GM18520 (cell line): ENCODE measurements around the gene KCNMB2.

Experiments
- ATAC-seq: cut with Tn5 transposase; IDR thresholded peaks from one replicate; pipeline ENCODE4 v1.9.1; 2021; ENCODE audit not compliant: unreplicated experiment

The KCNMB2 gene

GRCh38 chr3:178802993-178803693, 266.9 kb downstream of the KCNMB2 start:
- no peak for ATAC-seq

DNA sequence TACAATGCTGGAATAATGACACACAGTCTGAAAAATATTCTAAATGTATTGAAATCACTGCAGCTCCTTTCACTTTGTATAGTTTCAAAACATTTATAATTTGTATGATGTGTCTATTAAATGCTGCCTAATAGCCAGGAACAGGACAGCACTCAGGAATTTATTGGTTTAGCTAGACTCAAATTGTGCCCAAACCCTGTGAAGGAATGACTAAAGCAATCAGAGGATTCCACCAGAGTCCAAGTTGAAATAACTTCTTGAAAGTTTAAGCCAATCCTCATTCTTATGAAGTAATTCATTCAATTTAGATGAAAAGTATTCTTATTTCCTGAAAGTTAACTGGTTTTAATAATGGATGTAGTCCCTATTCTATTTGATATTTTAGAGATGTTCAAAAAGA, 268.4 kb downstream of the KCNMB2 start:
- ATAC-seq: no peak

DNA sequence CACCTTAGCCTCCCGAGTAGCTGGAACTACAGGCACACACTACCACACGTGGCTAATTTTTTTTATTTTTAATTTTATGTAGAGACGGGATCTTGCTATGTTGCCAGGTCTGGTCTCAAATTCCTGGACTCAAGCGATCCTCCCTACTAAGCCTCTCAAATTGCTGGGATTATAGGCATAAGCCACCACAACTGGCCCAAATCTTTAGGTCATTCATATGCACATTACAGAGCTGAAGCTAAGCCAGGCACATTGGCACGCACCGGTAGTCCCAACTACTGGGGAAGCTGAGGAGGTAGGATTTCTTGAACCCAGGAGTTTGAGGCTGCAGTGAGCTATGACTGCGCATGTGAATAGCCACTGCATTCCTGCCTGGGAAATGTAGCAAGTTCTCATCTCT, 269.5 kb downstream of the KCNMB2 start:
- no peak for ATAC-seq

DNA sequence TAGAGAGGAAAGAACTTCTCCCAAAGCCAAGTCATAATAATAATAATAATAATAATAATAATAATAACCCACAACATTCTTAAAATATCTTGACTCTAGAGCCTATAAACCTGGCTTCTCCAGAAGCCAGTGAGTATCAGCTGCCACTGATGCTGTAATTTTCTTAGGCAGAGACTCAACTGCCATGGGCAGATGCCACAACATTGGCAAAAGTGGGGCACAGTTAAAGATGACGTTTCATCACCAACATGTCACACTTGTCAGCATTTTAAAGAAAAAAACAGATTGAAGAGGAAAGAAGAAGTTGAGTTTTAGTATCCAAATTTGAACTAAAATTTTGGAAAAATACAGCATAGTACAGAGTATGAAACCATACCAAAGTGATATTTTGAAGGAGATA, 270.4 kb downstream of the KCNMB2 start:
- ATAC-seq: no peak

DNA sequence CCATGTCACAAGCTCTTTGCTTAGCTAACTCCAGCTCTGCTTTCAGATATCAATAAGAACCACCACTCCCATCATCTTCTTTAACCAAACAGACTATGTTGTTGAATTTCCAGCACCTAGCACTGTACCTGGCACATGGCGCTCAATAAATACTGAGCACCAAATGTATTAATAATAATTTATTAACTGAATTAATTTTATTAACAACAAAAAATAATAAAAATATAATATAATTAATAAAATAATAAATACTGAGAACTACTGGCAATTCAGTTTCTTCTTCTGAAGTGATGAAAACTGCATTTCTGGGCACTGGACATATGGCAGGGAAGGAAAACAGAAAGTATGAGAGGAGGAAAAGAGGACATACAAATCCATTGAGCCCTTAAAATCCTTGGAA, 271.5 kb downstream of the KCNMB2 start:
- no peak for ATAC-seq

DNA sequence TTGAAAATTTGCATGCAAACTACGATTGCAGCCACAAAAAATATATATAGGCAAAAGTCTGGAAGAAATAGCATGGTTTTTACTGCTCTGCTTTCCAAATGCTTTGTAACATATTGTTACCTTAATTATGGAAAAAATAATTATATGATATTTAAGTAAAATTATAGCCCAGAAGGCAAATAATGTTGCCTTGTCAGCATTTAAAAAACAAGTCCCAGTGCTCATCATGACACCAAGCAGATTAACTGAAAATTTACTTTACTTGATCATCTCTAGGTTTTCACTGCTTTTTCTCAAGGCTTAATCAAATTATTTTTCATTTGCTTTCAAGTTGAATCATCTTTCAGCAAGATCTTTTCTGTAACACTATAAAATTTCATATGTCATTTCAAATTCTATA, 272.5 kb downstream of the KCNMB2 start:
- ATAC-seq: no peak

- ATAC-seq: no peak
These were observed 273.9 kb downstream of the KCNMB2 start for GRCh38 chr3:178810181-178810580.

GRCh38 chr3:178822722-178823121, 286.5 kb downstream of the KCNMB2 start:
- ATAC-seq: no peak

DNA sequence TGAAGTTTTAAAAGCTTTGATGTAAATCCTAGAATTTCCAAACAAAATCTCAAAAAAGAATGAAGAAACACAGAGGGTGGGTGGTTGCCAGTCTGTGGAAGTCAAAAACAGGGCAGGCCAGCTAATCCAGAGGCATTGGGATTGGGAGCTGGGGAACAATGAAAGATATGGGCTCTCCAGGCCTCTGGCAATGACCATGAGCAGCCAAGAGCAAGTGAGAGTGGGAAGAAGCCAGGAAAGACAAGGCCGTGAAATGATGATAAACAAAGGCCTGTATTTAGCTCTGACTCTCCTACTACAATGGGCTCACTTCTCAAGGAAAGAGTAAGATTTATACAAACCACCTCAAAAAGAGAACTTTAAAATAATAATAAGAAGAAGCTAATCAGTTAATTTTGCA, 286.9 kb downstream of the KCNMB2 start:
- no peak for ATAC-seq

DNA sequence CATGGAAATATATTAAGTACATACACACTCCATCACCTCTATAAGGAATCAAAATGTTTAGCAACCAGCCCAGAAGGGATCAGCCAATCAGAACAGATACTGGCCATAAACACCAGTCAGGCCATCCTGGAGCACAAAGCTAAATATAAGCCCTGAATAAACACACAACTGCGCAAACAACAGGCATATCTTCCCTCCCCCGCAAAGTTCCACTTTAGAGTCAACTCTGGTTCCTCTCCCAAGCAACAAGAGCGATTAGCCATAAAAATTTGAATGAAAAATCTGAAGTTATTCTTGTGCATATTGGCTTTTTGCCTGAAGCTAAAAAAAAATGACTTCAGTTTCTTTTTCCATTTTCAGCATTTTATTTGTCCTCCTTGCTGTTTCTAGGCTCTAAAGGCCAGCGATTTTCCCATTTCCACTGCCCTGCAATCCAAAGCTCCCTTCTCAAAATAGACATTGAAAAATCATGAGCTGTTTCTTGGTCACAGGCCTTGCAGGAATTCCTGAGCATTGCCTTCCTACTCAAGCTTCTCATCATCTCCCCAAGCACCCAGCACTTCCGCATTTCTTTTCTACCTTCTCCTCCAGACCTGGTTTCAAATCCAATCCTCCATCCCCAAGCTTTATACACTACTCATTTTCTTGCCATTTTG, 287.5 kb downstream of the KCNMB2 start:
- ATAC-seq: no peak

DNA sequence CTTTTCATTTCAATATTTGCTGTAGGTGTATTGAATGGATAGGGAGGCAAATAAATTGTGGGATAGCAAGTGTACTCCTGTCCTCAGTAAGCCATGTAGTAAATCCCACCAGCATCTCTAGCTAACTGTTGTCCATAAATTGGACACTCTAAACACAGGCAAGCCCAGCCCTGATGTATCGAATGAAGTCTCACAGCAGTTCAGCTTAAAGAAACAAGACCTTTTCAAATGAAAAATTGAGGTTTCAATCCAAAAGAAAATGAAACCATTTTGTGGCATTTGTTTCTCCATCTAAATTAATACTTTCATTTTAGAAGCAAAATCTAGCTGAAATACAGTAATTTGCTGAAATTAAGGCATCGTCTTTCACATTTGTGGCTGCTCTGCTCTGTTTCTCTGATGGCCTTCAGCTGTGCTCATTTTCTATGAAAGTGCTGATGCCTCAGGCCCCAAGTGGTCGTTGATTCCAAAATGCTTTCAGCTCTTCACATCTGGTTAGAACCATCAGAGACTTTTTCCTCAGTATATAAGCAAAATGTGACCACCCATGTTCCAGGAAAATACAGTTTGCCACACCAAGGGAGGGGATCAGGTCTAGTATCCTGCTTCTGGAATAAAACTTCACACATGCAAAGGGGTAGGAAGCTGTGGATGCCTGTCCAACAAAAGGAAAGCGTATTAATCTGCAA, 290.3 kb downstream of the KCNMB2 start:
- no peak for ATAC-seq

DNA sequence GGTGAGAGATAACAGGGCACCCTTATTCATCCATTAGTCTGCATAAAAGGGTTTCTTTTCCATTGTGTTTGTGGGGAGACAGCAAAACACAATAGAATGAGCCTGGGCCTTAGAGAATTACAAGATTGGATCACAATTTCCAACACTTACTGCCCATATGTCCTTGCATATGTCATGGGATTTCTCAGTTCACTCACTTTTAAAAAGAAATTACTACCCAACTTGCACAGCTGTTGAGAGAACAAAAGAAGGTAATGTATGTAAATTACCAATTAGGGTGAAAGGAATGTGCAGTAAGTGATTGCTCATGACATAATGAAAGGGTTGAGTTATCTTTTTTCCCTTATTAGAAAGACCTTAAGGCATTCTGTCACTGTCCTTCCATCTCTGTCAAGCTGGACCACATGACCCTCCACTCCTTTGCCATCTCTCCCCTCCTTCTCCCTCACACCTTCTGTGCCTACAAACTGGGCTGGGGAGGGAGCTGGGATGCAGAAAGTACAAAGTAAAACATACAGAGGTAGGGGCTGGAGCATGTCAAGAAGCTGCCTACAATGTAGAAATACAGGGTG, 291.1 kb downstream of the KCNMB2 start:
- ATAC-seq: no peak

DNA sequence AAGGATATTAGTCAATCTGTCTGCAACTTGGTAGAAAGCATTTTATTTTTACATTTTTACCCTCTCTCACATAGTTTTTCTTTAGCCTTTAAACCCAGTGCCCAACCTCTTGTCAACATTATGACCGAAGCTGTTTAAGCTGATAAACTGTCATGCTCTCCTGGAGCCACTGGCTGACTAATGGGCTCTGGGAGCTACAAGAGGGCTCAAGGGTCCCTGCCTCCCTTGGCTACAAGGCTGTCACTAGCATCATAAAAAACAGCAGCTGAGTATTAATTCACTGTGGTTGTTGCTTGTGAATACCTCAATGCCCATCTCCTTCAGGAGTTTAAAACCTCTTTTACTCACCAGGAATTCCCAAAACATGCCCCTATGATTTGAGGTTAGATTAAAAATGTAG, 297.5 kb downstream of the KCNMB2 start:
- no peak for ATAC-seq

- no peak for ATAC-seq
These were observed 298.8 kb downstream of the KCNMB2 start for GRCh38 chr3:178835033-178835432.

- no peak for ATAC-seq
These were observed 301.3 kb downstream of the KCNMB2 start for GRCh38 chr3:178837512-178837911.

DNA sequence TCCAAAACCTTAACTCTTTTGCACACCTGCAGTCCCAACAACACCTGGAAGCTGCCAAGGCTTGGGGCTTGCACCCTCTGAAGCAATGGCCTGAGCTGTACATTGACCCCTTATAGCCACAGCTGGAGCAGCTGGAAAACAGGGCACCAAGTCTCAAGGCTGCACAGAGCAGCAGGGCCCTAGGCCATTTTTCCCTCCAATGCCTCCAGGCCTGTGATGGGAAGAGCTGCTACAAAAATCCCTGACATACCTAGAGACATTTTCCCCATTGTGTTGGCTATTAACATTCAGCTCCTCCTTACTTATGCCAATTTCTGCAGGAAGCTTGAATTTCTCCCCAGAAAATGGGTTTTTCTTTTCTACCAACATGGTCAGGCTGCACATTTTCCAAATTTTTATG, 304.4 kb downstream of the KCNMB2 start:
- no peak for ATAC-seq

DNA sequence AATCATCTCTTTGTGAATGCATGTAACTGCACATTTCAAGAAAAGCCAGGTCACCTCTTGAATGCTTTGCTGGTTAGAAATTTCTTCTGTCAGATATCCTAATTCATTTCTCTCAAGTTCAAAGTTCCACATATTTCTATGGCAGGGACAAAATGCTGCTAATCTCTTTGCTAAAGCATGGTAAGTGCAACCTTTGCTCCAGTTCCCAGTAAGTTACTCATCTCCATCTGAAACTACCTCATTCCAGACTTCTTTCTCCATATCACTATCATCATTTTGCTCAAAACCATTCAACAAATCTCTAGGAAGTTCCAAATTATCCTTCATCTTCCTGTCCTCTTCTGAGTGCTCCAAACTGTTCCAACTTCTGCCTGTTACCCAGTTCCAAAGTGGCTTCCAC, 304.8 kb downstream of the KCNMB2 start:
- ATAC-seq: no peak

- ATAC-seq: no peak
These were observed 308.7 kb downstream of the KCNMB2 start for GRCh38 chr3:178844916-178845315.

DNA sequence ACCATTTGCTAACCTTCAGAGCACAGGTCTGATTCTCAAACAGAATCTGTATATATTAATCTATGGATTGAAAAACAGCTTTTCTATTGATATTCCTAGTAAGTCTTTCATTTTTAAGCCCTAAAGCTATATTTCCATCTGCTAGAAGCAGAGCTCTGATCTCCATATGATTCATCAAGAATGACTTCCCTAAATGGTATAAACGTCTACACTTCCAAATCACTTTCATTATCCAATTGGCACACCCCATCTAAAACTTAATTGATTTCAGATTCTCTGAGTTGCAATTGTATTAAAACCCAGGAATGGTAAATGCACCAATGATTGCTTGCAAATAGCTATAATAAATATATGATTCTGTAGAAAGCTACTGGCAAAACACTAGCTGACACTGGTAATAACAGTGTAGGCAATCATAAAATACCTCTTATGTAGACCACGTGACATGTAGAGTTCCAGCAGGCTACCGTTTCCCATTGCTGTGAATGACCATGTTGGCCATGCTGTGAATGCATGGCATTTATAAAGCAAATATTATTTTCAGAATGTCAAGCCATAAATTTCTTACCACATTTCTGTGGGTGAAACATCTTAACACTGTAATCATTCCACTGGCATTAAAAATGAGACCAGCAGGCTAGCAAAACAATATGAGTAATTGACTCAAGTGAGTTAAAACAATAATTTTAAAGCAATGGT, 309.3 kb downstream of the KCNMB2 start:
- no peak for ATAC-seq

DNA sequence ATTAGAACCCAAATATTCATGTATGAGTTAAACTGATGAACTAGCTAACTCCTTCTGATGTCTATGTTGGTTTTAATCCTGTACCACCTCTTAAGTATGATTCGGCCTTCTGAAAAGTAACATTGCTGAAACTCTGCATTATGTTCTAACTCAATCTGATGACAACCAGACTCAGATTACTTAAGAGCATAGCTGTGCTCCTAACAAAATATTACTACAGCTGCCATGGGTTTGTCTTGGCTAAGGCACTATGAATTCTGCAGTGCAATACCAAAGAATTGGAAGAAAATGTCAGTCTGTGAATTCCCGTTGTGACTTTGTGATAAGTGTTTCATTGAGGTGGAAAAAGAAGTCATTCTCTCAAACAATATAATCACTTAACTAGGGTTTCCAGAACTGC, 311.0 kb downstream of the KCNMB2 start:
- no peak for ATAC-seq

GRCh38 chr3:178849199-178849910, 313.1 kb downstream of the KCNMB2 start:
- no peak for ATAC-seq
